C1 segment of cervical spinal cord (tissue), 14 donors: ENCODE data around the gene SUMF2.
"Not testable (repeated sequence)": the region's sequence is repeated elsewhere in the genome, so short reads cannot be mapped to it uniquely, and the experiment has no call there.

ENCODE experiments used
- DNase-seq, 14 donors: peaks; one replicate each; lab custom pipeline; 2025; lab: John Stamatoyannopoulos, UW

SUMF2 gene

DNA sequence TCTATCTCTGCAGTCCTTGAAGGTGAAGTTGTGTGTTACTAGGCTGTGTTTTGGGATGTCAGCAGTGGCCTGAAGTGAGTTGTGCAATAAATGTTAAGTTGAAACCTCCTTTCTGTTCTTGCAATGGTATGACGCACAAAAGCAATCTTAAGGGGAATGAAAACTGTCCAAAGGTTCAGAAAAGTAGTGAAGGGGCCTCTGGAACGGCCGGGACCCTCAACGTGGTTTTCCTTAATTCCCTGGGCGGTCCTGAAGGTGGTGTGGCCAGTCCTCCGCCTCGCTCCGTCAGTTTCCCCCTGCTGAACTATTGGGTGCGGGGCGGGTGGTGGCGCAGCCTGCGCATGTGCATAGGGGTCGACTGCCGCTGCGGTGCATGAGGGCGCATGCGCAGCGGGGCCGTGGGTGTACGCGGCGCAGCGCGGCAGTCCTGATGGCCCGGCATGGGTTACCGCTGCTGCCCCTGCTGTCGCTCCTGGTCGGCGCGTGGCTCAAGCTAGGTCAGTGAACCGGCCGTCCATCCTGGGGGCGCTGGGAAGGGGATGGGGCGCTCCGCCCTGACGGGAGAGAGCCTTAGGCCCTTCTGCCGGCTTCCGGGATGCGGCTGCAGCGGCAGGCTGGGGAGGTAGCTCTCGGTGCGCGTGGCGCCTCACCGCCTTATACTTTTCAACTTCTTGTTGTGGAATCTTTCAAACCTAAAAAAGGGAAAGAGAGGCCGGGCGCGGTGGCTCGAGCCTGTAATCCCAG lies at the start of gene SUMF2:
TSS of gene SUMF2 (plus strand) at position 405 of the 744 bp plus-strand sequence. CDS start at position 431, 26 bp downstream.
- DNase-seq: peak; percentile 43 to 95 (median 87)

DNA sequence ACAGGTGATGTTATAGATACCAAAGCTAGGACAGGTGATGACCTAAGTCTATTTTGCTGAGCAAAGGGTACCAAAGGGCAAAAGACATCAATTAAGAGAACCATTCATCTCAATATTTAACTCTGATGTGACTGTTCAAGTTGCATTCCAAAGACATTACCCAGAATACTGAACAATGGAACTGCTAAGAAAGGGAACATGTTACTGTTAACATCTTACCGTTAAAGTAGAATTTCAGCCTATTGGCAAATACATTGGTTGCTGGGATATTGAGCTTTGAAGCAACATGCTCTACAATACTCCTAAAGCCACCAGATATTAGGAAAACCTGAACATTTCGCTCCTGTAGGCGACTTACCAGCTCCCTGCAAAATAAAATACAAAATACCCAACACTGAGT lies 47.1 kb upstream of the SUMF2 start:
- DNase-seq: not testable (repeated sequence)

- DNase-seq: no peak
Measured at GRCh38 chr7:56019501-56019900, 44.6 kb upstream of the SUMF2 start.

DNA sequence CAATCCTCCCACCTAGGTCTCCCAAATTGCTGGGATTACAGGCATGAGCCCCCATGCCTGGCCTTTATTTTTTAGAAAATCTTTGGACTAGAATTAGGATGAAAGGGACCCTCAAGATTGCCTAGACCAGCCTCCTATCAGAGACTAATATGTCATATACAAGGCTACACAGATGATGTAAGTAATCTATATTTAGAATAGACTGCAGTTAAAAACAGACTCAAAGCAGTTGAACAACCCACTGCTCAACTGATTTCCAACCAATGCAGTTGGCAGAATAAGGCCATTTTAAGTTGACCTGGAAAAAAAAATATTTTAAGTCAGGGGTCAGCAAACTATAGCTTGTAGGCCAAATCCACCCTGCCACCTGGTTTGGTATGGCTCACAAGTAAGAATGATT lies 40.6 kb upstream of the SUMF2 start:
- DNase-seq: no peak

DNA sequence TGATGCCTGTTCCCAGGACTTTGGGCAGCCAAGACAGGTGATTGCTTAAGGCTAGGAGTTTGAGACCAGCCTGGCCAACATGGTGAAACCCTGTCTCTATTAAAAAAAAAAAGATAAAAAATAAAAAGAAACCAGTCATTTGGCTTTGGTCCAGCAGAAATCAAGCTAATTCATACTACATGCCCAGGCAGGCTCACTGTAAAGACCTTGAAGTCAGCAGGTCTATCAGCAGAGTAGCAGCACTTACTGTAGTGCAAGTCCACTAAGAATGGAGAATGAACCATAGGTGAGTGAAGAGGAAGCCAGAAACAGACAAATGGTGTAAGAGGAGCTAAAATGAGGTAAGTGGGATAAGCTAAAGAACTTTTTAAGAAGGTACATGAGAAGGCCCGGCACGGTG lies 37.5 kb upstream of the SUMF2 start:
- no peak for DNase-seq

GRCh38 chr7:56028942-56029630 lies 35.0 kb upstream of the SUMF2 start:
- no peak for DNase-seq

DNA sequence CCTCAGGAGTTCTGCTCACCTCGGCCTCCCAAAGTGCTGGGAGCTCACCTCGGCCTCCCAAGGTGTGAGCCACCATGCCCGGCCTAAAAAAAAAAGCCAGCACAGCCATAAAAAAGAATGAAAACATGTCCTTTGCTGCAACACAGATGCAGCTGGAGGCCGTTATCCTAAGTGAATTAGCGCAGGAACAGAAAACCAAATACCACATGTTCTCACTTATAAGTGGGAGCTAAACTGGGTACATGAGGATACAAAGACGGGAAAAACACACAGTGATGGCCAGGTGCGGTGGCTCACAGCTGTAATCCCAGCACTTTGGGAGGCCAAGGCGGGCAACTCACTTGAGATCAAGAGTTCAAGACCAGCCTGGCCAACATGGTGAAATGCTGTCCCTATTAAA lies 33.7 kb upstream of the SUMF2 start:
- no peak for DNase-seq

GRCh38 chr7:56031556-56031955 lies 32.5 kb upstream of the SUMF2 start:
- not testable (repeated sequence) for DNase-seq

GRCh38 chr7:56032578-56032977 lies 31.5 kb upstream of the SUMF2 start:
- DNase-seq: not testable (repeated sequence)

DNA sequence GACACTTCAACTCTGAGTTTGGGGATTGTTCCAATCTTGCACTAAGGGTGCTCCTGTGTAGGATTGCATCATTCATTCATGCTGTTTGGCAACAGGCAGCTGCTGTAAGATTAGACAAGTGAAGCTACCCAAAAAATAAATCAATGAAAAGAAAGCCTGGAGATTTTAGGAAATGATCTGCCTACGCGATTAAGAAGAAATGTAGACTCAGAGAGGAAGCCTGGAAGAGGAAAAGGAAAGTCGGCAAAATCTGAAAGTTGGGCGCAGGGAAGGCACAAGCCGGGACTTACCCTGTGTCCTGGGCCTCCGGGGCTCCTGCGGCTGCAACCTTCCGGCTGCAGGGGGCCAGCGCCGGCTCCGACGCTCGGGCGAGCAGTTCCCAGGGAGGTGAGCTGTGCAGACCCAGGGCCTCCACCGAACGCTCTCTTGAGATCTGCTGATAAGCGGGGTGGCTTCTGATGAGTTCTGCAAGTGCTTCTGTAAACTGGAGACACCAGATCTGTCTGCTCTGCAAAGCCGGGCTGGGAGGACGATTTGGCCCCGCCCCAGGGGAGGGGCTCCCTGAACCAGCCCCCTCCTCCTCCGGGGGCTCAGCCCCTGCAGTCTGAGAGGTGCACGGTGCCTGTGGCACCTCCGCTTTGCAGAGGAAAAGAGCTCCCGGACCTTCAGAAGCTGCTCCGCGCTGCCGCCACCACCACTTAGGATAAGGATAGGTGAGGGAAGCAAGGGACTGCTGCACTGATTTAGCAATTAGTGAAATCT lies 30.2 kb upstream of the SUMF2 start:
- DNase-seq: peak in 11 of 14 donors; percentile 5 to 59 (median 28)

DNA sequence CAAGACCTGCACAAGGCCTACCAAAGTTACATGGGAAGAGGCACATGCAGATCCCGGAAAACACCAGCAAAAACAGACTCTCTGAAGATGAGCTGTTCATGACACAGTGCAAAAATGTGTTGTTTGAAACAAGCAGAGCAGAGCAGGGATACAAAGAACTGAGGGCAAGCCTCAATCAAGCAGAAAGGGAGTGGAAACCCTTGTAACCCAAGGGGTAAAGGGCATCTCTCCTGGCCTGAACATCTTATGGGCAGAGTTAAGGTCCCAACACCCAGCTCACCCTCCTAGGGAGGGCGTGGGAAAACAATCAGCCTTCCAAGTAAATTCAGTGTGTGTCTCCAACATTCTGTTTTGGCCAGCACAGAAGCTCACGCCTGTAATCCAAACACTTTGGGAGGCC lies 23.4 kb upstream of the SUMF2 start:
- no peak for DNase-seq

DNA sequence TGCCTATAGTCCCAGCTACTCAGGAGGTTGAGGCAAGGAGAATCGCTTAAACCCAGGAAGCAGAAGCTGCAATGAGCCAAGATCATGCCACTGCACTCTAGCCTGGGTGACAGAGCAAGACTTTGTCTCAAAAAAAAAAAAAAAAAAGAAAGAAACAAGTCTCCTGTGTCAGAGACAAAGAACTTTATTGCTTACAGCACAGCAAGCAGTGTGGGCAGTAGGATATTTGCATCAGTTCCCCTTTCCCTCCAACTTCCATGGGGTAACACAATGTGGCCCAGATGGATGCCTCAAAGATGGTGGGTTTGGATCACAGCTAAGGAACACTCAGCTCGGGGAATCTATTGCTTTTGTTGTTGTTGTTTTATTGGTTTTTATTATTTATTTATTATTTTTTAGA lies 18.3 kb upstream of the SUMF2 start:
- DNase-seq: not testable (repeated sequence)

- DNase-seq: no peak
Measured at GRCh38 chr7:56046721-56047445, 17.2 kb upstream of the SUMF2 start.

DNA sequence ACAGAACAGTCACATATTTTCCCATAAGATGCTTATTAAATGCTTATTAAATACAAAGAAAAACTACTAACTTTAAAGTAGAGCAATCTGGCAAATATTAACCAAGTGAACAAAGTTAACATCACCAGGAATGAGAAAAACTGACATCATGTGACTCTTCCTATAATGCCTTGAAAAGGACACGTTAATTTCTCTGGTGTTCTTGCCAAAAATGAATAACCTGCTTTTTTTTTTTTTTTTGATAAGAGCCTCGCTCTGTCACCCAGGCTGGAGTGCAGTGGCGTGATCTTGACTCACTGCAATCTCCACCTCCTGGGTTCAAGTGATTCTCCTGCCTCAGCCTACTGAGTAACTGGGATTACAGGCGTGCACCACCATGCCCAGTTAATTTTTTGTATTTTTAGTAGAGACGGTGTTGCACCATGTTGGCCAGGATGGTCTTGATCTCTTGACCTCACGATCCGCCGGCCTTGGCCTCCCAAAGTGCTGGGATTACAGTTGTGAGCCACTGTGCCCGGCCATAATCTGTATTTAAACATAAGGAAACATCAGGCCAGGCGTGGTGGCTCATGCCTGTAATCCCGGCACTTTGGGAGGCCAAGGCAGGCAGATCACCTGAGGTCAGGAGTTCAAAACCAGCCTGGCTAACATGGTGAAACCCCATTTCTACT lies 16.5 kb upstream of the SUMF2 start:
- DNase-seq: not testable (repeated sequence)

GRCh38 chr7:56048245-56048644 lies 15.8 kb upstream of the SUMF2 start:
- no peak for DNase-seq

- not testable (repeated sequence) for DNase-seq
Measured at GRCh38 chr7:56048763-56049162, 15.3 kb upstream of the SUMF2 start.

- DNase-seq: peak in 1 of 14 donors; percentile 29
Measured at GRCh38 chr7:56051053-56051338, 13.1 kb upstream of the SUMF2 start.

- DNase-seq: peak; percentile 78 to 99 (median 96)
Measured at GRCh38 chr7:56051339-56052191, 12.5 kb upstream of the SUMF2 start, which contains the start of the genes CCT6A and PSPH. CCT6A (plus strand) TSS chr7:56051765; CDS start chr7:56051849, 84 bp downstream. PSPH (minus strand) TSS chr7:56051444; CDS start chr7:56021212, 30,232 bp downstream.

DNA sequence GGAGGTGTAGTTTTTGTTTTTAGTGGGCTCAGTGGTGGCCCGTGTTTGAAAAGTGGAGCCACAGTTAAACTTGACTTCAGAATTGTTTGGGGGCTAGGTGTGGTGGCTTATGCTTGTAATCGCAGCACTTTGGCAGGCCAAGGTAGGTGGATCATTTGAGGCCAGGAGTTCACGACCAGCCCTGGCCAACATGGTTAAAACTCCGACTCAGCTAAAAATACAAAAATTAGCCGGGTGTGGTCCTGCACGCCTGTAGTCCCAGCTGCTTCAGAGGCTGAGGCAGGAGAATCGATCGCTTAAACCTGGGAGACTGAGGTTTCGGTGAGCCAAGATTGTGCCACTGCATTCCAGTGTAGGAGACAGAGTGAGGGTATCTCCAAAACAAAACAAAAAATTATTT lies 10.7 kb upstream of the SUMF2 start:
- DNase-seq: no peak

DNA sequence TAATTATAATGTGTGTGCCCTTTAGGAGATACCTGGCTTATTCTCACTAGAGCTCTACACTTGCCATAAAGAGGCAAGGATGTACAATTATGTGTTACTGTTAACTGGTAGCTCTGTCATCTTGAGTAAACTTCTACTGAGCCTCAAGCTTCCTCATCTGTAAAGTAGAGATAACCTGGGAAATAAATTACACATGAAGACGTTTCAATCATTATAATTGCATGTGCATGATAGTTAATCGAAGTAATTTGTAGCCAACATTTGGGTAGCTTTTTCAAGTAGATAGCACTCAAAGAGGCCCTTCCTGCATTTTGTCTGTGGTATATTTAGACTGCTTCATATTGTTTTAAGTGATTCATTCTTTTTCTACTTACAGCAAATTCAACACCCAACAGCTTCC lies 10.1 kb upstream of the SUMF2 start:
- DNase-seq: no peak
